ENCODE measurements around the gene ITGB2.

- no peak for TF ChIP-seq CTCF (IDR thresholded peaks at IDR 0.05)
- TF ChIP-seq POLR2A (IDR thresholded peaks at IDR 0.05): no peak
Measured at GRCh38 chr21:44854391-44854663, 66.4 kb downstream of the ITGB2 start.
